GM19438 (cell line): ENCODE data around the gene TINCR.

Experiments
- ATAC-seq: cut with Tn5 transposase; IDR thresholded peaks from one replicate; pipeline ENCODE4 v1.9.1; 2021; ENCODE audit warnings: low read depth; ENCODE audit not compliant: unreplicated experiment

The TINCR gene

DNA sequence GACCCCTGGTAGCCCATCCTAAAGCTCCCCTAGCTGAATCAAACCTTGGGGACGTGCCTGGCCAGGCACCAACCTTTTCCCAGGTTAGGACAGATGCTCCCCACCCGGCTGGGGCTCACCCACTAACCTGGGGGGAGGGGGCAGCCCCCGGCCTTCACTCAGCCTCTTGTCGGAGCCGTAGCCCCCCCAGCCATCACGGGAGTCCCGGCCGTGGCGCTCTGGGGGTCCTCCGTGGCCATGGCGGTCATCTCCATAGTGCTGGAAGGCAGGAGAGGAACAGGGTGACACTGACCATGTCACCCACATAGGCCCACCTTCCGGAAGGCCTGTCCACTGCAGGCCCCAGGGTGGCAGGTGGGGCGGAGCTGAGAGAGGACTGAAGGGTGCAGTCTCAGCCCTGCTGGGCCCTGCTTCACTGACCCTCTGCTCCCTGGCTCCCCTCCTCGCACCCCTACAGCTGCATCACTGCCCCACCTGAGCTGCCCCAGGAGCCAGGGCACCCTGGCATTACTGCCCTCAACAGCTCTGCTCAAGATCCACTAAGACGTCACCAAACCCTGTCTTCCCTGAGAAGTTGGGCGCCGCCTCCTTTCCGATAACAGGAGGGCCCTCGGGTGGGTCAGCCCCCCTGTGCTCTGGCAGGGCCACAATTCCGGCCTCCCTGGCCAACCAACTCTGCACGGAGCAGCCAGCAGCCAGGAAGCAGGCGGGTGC lies 22.6 kb upstream of the TINCR start:
- no peak for ATAC-seq

DNA sequence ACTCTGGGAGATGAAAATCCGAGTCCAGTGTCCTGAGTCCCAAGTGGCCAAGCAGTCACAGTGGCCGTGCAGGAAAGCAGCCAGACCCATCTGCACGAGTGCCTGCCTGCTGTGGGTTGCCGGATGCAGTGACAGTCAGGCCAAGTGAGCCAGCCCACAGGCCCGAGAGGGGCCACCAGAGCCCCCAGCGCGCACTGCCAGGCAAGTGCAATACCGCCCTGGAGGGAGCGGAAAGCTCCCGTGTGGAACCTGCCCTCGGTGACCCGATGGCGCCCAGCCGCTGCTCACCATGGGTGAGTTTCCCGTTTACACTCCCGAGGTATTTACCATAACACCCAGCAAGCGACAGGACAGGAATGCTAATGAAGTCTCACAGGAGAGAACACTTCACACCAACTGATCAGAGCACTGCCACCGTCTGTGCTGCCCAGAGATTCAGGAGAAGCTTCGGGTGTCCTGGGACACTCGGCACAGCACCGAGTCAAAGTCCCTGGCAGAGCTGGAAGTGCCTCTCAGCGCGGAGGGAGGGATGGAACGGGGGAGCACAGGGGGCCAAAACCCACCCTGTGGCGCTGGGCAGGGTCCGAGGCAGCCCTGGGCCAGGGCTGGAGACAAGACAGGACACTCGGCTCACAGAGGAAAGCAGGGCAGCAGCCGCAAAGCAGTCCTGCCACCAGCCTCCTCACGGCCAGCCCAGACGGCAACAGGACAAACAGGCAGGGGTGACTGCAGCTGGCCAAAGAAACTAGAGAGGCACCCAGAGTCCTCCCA lies 21.3 kb upstream of the TINCR start:
- ATAC-seq: no peak

DNA sequence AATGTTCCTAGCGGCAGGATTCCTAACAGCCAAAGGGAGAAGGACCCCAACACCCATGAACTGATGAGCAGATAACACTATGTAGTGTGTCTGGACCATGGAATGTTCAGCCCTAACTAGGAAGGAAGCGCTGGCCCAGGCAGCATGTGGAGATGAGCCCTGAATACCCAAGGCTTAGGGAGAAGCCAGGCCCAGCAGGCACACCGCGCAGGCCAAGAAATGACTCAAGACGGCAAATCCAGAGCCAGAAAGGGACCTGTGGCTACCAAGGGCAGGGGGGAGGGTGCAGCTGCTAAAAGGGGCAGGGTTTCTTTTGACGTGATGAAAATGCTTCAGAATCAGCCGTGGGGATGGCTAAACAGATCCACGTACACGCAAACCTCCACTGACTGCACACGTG lies 20.7 kb upstream of the TINCR start:
- no peak for ATAC-seq

DNA sequence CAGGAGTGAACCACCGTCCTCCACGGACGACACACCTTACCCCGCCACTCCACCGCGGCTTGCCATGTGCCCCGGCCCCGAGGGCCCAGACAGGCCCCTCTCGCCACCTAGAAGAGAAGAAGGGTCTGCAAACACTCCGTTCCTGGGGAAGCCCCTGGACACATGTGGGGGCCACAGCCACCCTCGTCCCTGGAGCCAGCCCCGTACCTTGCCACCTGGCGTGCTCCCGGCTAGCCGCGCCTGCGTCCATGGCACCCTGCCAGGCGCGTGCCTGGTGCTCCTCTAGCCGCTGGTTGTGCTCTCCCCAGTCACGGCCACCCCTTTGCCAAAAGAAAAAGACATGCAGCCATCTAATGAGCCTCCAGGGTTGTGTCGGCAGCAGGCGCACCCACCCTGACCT lies 19.9 kb upstream of the TINCR start:
- ATAC-seq: no peak

DNA sequence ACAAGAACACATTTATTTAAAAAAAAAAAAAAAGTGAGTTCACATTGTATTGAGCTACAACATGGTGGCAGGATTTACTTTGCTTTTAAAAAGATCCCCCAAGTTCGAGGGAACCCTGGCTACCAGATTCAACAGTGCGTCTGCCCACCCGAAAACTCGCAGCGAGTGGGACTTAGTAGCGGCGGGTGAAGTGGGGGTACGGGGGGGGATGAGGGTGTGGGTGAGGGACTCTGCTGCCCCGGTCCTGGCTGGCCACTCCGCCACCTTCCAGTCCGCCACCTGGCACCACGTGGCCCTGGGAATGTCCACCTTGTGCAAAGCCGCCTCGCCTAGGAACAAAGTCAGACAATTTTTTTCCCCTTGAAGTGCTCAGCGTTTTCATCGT lies 19.3 kb upstream of the TINCR start:
- ATAC-seq: no peak

DNA sequence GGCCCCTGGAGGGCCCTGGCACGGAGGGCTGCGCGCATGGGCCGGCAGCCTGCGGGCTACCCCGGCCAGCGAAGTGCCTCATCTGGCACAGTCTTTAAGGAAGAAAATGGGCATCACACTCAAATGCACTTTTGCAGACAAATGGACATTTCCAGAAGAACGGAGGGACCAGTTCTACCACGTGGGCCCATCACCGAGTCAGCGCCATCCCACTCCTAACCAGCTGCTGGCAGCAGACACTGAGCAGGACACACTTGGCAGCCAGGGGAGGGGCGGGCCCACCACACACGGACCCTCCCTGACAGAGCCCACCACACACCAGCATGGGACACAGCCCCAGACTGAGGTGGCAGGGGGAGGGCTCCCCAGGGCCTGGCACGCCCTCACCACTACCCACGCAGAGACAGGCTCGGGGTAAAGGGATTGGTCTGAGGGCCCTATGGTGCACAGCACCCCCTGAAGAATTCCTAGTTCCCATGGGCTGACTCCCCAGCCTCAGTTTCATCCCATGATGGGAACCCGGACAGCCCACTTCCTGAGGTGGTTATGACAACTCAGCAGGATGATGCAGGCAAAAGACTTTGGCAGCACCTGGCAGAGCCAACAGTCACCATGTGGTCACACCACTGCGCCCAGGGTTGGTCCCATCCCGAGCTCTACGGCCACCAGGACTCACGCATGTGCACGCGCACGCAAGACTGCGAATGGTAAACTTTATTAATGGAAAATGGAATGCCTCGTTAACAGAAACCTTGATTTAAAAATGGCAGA lies 18.7 kb upstream of the TINCR start:
- no peak for ATAC-seq

DNA sequence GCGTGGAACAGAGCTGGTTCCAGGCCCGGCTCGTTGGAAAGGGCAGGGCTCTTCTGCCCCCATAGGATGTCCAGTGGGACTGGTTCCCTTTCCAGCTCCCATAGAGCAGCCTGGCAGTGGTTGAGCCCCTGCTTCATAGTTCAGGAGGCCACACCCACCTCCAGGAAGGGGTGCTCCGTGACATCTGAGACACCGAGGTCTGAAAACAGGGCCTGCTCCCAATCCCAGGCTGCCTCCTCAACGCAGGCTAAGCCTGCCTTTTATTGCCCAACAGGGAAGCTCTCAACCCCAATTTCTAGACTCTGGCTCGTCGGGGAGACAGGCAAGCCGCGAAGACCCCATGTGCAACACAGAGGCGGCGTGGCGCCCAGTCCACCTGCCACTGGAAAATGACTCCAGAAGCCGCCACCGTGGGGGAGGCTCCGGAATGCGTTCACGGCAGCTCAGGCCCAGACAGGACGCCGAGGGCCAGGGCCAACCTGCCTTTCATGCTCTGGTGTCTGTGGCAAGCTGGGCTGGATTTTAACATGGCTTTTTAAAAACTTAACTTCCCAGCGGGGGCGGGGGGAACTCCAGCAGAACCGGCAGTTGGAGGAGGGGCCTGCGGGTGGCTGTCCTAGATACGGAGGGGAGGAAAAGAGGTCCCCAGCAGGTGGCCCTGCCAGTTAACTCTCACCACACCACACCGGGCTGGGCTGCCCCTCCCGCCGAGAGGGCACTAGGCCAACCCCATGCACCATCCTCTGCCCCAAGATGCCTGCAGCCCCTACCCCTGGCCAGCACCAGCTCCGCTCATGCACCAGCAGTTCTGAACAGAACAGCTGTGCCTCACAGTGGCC lies 17.9 kb upstream of the TINCR start:
- no peak for ATAC-seq

DNA sequence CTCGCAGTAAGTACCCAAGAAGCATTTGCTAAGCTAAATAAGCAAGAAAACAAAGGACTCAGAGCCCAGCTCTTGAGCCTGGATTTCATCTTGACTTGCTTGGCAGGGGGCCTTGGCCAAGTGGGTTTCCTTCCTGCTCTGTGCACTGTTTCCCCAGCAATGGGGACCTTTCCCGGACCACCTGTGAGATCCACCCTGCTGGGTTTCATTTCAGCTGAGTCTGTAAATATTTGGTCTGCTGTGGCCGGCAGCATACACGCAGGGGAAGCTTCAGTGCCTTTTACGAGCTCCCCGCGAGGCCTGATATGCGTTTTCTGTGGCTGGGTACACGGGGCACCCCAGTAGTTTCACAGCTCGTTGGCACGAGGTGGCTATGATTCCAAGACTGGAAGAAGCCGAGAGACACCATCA lies 12.4 kb upstream of the TINCR start:
- no peak for ATAC-seq

DNA sequence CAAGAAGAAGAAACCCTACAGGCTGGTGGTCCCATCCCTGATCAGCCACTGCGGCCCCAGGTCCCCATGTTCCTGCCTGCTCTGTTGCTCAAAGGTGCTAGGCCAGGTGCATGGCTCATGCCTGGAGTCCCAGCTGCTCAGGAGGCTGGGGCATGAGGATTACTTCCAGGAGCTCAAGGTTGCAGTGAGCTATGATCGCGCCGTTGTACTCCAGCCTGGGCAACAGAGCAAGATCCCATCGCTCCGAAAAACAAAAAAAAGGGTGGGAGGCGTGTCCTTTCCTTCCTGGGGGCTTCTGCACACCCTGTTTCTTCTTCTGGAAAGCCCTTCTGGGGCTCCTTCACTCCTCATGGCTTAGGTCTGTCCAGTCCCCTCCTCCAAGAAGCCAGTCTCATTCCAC lies 11.9 kb upstream of the TINCR start:
- no peak for ATAC-seq

DNA sequence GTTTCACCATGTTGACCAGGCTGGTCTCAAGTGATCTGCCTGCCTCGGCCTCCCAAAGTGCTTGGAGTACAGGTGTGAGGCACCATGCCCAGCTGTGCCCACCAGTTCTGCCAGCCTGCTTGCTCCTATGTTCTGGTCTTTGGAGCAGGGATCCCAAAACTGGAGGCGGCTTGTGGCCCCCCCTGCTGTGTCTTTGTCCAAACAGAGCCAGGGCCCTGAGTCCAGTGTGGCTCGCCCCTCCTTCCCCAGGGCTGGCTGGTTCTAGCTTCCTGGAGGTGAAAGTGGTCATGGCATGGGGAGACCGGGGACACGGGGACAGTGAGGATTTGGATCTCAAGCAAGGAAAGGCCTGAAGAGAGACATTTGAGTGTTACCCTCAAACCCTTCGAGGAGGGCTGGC lies 11.5 kb upstream of the TINCR start:
- no peak for ATAC-seq

DNA sequence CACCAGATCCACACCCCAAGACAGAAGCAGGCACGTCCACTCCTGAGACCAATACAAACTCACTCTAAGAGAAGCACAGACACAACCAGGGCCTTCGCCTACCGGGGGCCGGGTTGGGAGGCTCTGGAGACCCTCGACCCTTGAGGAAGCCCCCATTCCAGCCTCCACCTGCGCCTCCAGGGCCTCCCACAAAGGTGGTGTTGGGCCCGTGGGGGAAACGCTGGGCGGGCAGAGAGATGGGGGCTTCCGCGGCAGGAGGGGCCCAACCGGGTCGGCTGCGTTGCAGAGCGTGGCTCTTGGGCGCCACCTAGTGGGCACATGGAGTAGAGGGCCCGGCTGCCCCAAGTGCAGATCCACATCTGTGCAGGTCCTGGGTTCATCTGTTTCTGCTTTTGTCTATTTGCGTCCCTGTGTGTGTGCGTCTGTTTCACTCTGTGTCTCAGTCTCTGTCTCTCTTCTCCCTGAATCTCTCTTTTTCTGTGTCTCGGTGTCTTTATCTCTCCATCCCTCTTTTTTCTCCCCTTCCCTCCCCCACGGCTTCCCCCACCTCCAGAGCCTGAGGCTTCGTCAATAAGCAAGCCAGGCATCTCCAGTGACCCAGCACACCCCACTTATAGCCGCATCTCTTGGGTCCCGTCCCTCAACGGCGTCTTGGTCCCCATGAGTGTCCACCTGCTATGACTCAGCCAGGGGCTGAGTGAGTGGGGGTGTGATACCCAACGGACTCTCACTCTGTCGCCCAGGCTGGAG lies 10.5 kb upstream of the TINCR start:
- ATAC-seq: no peak

DNA sequence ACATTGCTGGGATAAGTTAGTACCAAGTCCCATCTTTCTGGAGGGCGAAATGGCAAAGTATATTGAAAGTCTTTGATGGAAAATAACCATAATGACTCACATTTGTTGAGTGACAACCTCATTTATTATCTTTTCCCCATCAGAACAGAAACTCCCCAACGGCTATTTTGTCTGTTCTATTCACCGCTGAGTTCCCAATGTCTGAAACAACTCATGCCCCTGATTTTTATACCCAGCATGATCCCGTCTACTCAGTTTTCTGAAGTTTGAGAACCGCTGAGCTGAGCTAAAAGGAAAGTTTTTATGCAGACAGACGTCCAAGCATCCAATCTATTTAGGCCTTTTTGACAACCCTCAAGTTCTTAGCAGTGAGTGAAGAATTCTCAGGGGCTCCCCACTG lies 7.8 kb upstream of the TINCR start:
- no peak for ATAC-seq

DNA sequence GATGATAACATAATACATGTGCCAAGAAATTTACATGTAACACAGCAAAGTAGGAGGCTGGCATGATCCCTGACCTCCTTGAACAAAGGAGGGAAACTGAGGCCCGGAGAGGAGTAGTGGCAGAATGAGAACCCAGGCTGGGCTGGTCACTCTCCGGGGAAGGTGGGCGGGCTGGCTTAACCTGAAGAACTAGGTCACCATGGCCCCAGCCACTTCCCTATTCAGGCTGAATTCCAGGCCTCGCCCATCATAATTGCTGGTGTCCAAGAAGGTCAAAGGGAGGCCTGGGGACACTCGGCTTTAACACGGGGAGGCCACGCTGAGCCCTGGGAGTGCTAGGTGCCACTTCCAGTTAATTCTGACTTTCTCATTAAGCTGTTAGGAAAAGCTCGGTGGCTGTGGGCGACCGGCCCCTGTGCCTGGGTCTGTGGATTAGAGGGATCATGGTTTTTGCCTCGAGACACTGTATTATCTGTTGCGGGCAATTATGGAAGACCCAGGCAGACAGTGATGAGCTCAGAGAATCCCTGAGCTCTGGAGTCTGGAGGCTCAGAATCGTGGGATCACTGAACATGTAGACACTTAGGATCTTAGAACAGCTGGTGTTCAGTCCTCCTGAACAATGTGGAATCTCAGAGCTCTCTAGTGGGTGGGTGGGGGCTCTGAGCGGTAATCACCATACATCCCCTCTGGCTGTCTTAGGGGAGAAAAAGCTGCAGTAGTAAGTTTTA lies 5.0 kb upstream of the TINCR start:
- ATAC-seq: no peak

DNA sequence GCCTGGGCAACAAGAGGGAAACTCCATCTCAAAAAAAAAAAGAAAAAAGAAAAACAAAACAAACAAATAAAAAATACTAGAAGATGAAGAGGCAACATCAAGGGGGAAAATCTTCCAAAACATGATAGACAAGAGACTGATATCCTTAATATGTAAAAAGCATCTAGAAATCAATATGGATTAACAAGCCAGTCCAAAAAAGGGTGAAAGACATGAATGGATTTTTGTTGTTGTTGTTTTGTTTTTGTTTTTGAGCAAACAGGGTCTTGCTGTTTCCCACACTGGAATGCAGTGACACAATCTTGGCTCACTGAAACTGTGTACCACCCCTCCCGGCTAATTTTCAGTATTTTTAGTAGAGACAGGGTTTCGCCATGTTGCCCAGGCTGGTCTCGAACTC lies 4.0 kb upstream of the TINCR start:
- no peak for ATAC-seq

DNA sequence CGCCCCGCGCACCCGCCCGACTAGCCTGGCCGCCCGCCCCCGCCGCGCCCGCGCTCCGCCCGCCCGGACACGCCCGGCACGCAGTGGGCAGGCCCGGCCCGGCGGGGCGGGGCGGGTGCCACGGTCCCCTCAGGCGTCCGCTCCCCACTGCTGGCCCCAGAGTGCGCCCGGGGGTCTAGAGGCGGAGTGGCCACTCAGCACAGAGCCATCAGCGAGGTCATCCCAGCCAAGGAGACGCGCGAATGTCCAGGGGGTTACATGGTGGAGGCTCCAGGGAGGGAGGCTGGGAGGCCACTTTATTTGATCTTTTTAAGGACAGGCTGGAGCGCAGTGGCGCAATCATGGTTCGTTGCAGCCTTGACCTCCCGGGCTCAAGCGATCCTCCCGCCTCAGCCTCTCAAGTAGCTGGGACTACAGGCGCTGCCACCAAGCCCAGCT lies 236 bp upstream of the TINCR start:
- ATAC-seq: no peak

DNA sequence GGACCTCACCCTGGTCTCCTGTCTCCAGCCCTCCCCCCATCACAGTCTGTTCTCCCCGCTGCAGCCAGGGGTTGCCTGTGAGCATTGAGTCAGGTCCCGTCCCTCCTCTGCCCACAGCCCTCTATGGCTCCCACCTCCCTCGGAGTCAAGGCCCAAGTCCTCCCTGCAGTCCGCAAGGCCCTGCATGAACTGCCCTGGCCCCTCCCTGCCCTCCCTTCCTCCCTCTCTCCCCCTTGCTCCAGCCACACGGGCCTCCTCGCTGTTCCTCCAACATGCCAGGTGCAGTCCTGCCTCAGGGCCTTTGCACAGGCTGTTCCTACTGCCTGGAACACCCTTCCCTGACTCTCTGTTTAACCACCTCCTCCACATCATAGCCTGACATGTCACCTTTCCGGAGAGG lies 2.8 kb downstream of the TINCR start:
- no peak for ATAC-seq

DNA sequence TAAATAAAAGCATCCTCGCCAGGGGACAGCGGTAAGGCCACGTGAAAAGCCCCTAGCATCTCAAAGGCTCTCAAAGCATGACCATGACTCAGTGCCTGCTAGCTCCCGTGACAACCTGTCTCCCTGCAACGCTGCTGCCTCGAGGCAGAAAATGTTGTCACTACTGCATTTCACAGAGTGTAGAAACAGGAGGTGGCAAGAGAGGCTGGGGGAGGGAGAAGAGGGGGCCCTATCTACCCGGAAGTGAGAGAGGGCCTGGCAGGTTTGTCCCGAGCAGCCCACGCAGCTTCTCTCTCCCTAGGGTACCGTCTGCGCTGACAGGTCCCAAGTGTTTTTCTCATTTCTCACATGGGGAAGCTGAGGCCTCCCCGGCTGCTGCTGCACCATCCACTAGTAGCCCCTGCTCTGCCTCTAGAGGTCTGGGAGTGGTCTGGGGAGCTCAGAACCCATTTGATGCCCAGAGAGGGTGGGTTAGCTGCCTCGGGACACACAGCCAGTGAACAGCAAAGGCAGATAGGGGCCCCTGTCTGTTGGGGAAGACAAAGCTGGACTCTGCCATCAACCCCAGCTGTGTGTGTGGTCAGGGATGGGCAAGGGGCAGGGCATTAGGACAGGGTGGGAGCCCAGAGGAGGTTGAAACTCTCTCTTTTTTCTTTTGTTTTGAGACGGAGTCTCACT lies 3.7 kb downstream of the TINCR start:
- ATAC-seq: no peak

DNA sequence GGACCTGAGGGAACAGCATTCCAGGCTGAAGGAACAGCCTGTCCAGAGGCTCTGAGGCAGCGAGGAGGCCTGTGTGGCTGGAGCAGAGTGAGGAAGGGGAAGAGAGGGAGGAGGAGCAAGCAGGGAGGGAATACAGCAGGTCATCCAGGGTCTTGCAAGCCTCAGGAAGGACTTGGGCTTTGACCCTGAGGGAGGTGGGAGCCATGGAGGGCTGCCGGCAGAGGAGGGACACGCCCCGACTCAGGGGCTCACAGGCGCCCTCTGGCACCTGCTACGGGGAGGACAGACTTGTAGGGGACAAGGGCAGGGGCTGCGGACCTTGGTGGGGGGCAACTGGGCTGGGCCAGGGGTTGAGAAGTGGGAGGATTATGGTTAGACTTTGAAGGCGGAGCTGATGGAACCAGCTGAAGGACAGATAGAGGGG lies 4.7 kb downstream of the TINCR start:
- no peak for ATAC-seq

DNA sequence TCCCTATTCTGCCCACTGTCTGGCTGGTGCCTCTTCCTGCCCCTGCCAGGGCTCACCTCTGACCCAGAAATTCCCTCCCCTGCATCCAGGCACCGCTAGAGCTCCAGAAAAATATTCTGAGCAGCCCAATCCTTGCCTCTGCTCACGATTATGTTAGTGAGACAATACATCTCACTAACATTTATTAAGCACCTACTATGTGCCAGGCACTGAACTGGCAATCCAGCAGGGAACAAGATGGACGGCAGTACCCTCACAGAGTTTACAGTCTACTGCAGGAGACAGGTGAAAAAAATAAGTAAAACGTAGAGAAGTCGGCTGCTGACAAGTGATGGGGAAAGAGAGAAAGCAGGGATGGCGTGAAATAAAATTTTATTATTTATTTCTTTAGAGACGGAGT lies 5.5 kb downstream of the TINCR start:
- ATAC-seq: no peak
